ENCODE results near the gene RHBDD2. TPM values are rescaled to one million over a fixed set of nuclear protein-coding genes. Genes with fewer than 3 reads are reported as not detected.
"Not testable (repeated sequence)": the region's sequence is repeated elsewhere in the genome, so short reads cannot be mapped to it uniquely, and the experiment has no call there.

The RHBDD2 gene
- total and polyA plus RNA-seq, 3 donors from 2014 or later: 106 to 161 (median 109) TPM

DNA sequence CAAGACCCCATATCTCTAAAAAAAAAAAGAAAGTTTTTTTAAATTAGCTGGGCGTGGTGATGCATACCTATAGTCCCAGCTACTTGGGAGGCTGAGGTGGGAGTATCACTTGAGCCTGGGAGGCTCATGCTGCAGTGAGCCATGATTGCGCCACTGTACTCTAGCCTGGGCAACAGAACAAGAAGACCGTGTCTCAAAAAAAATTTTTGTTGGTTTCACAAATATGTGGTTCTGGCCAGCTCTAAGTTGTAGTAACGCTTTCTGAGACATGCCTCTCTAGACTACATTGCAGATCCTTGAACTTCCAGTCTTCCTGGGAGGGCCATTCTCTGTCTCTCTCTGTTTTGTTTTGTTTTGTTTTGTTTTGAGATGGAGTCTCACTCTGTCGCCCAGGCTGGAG is 24.6 kb upstream of the RHBDD2 start:
- Histone ChIP-seq H3K27ac (no peak overlapping the region), H3K4me3 (no peak overlapping the region), H3K9me3 (no peaks in the 10 kb centered on the region), H3K4me1 (no peaks in the 10 kb centered on the region), H3K36me3 (ENCODE audit: low read depth, missing control alignments) (no peaks in the 10 kb centered on the region), H3K27me3 (no peaks in the 10 kb centered on the region)
- no peak for TF ChIP-seq POLR2A (IDR thresholded peaks at IDR 0.05)
- TF ChIP-seq, protein P1, sequence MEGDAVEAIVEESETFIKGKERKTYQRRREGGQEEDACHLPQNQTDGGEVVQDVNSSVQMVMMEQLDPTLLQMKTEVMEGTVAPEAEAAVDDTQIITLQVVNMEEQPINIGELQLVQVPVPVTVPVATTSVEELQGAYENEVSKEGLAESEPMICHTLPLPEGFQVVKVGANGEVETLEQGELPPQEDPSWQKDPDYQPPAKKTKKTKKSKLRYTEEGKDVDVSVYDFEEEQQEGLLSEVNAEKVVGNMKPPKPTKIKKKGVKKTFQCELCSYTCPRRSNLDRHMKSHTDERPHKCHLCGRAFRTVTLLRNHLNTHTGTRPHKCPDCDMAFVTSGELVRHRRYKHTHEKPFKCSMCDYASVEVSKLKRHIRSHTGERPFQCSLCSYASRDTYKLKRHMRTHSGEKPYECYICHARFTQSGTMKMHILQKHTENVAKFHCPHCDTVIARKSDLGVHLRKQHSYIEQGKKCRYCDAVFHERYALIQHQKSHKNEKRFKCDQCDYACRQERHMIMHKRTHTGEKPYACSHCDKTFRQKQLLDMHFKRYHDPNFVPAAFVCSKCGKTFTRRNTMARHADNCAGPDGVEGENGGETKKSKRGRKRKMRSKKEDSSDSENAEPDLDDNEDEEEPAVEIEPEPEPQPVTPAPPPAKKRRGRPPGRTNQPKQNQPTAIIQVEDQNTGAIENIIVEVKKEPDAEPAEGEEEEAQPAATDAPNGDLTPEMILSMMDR (IDR thresholded peaks at IDR 0.05): no peak
- intact Hi-C loops (cut with DNase I; ENCODE audit: low total_unique reads): no loop called here
- no peak for DNase-seq
- WGBS, 2 donors: 73 to 74% methylated on average over 5 of the region's 5 CpGs

DNA sequence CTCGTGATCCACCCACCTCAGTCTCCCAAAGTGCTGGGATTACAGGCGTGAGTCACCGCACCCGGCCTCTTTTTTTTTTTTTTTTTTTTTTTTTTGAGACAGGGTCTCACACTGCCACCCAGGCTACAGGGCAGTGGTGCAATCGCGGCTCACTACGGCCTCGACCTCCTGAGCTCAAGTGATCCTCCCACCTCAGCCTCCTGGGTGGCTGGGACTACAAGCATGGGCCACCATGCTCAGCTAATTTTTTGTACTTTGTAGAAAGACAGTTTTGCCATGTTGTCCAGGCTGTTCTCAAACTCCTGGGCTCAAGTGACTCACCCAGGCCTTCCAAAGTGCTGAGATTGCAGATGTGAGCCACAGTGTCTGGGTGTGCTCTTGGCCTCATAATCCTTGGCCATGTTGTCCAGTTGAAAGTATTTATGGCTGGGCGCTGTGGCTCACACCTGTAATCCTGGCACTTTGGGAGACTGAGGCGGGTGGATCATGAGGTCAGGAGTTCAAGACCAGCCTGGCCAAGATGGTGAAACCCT is 24.0 kb upstream of the RHBDD2 start:
- WGBS, 2 donors: 89 to 92% methylated on average over 9 to 10 of the region's 10 CpGs
- H3K4me1 ChIP-seq; H3K9me3 ChIP-seq; H3K4me3 ChIP-seq; H3K36me3 ChIP-seq (ENCODE audit: low read depth, missing control alignments); H3K27me3 ChIP-seq; DNase-seq; H3K27ac ChIP-seq; intact Hi-C loops (cut with DNase I; ENCODE audit: low total_unique reads): not testable (repeated sequence)

DNA sequence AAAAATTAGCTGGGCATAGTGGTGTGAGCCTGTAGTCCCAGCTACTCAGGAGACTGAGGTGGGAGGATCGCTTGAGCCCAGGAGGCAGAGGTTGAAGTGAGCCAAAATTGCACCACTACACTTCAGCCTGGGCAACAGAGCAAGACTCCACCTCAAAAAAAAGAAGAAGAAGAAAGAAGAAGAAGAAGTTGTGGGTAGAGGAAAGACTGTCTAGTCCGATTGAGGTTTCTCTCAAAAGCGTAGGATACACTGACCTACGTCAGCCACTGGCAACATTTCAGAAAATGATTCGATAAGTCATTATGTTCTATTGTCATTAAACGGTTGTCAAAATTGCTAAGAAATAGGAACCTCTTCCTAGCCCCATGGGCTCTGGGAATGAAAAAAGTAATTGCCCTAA is 22.3 kb upstream of the RHBDD2 start:
- Histone ChIP-seq H3K4me3 (no peak overlapping the region), H3K9me3 (no peaks in the 10 kb centered on the region), H3K27me3 (no peaks in the 10 kb centered on the region), H3K36me3 (ENCODE audit: low read depth, missing control alignments) (no peaks in the 10 kb centered on the region), H3K4me1 (no peaks in the 10 kb centered on the region), H3K27ac (no peak overlapping the region)
- TF ChIP-seq, protein P1 (IDR thresholded peaks at IDR 0.05): no peak
- TF ChIP-seq POLR2A (IDR thresholded peaks at IDR 0.05): no peak
- 88 to 89% methylated on average over 6 of the region's 6 CpGs for WGBS, 2 donors
- DNase-seq: no peak
- intact Hi-C loops (cut with DNase I; ENCODE audit: low total_unique reads): no loop called here

DNA sequence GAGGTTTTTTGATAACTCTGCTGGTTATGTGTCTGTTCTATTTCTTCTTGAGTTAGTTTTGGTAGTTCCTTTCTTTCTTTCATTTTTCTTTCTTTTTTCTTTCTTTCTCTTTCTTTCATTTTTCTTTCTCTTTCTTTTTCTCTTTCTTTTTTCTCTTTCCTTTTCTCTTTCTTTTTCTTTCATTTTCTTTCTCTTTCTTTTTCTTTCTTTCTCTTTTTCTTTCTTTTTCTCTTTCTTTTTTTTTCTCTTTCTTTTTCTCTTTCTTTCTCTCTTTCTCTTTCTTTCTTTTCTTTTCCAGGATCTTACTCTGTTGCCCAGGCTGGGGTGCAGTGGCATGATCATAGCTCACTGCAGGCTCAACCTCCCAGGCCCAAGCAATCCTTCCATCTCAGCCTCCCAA is 20.4 kb upstream of the RHBDD2 start:
- no peaks in the 10 kb centered on the region for H3K27me3 ChIP-seq
- DNase-seq: no peak
- no peak overlapping the region for H3K4me3 ChIP-seq
- no peaks in the 10 kb centered on the region for H3K36me3 ChIP-seq (ENCODE audit: low read depth, missing control alignments)
- H3K27ac ChIP-seq: no peak overlapping the region
- H3K9me3 ChIP-seq: no peaks in the 10 kb centered on the region
- H3K4me1 ChIP-seq: no peaks in the 10 kb centered on the region
- TF ChIP-seq, protein P1 (IDR thresholded peaks at IDR 0.05): no peak
- TF ChIP-seq POLR2A (IDR thresholded peaks at IDR 0.05): no peak
- intact Hi-C loops (cut with DNase I; ENCODE audit: low total_unique reads): no loop called here

DNA sequence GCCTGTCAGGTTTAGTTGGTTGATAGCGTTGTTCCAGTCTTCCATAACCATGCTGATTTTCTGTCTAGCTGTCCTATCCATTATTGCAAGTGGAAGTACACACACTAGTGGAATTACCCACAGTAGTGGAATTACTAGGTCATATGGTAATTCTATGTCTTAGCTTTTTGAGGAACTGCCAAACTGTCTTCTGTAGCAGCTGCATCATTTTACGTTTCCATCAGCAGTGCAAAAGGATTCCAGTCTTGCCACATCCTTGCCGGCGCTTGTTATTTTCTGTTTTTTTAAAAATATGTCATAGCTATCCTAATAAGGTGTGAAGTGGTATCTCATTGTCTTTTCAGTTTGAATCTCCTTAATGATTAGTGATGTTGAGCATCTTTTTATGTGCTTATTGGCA is 17.2 kb upstream of the RHBDD2 start:
- no peak overlapping the region for H3K4me3 ChIP-seq
- H3K27ac ChIP-seq: no peak overlapping the region
- H3K4me1 ChIP-seq: peaks cover 5% of the 10 kb centered on the region
- TF ChIP-seq, protein P1 (IDR thresholded peaks at IDR 0.05): no peak
- no peak for TF ChIP-seq POLR2A (IDR thresholded peaks at IDR 0.05)
- H3K36me3 ChIP-seq (ENCODE audit: low read depth, missing control alignments): no peaks in the 10 kb centered on the region
- intact Hi-C loops (cut with DNase I; ENCODE audit: low total_unique reads): loop anchor here (10.0 kb wide), 1 partner anchor 163 kb away; no protein-coding TSS in a partner anchor
- 80 to 84% methylated on average over 4 of the region's 4 CpGs for WGBS, 2 donors
- no peak for DNase-seq
- no peaks in the 10 kb centered on the region for H3K9me3 ChIP-seq
- no peaks in the 10 kb centered on the region for H3K27me3 ChIP-seq

DNA sequence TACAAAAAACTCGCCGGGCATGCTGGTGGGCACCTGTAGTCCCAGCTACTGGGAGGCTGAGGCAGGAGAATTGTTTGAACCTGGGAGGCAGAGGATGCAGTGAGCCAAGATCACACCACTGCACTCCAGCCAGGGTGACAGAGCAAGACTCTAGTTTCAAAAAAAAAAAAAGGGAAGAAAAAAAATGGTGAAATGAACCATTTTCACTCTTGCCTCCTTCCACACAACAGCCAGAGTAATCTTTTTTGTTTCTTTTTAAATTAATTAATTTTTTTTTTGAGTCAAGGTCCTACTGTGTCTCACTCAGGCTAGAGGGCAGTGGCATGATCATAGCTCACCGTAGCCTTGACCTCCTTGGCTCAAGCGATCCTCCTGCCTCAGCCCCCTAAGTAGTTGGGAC is 14.6 kb upstream of the RHBDD2 start:
- 78 to 85% methylated on average over 4 of the region's 4 CpGs for WGBS, 2 donors
- not testable (repeated sequence) for H3K4me1 ChIP-seq; H3K4me3 ChIP-seq; H3K9me3 ChIP-seq; DNase-seq; H3K27ac ChIP-seq; H3K27me3 ChIP-seq; H3K36me3 ChIP-seq (ENCODE audit: low read depth, missing control alignments)
- intact Hi-C loops (cut with DNase I; ENCODE audit: low total_unique reads): loop anchor here (10.0 kb wide), 1 partner anchor 161 kb away; no protein-coding TSS in a partner anchor
